Measurements from ENCODE around the gene PILRB.

- TF ChIP-seq POLR2A (IDR thresholded peaks at IDR 0.05): no peak
- TF ChIP-seq CTCF (IDR thresholded peaks at IDR 0.05): no peak
Observed at GRCh38 chr7:100413889-100414288, 56.0 kb downstream of the PILRB start.

Data from right lobe of liver (tissue), 4 donors.